Measurements from ENCODE around the gene DDX42.

DNA sequence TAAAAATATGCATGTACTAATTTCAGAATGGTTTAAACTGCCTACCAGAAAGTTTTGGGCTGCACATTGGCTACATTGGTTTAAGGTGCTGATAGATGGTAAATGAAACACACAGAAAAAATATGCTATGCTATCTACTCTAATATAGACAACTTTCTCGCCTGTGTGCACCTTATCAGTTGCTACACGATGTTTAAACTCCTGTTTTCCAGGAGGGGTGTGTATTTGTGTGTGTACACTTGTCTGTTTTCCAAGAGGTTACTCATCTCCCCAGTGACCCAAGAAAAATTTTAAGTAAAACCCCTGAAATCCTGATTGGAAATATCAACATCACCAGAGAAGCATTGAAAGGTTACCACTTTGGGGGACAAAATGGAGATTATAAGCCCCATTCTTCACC is 31.6 kb downstream of the DDX42 start:
- TF ChIP-seq FOSL1 (IDR thresholded peaks at IDR 0.05; ENCODE audit: low read depth) (no peak), SP1 (IDR thresholded peaks at IDR 0.05; ENCODE audit: low read depth) (no peak), EZH2phosphoT487 (IDR thresholded peaks at IDR 0.05; ENCODE audit: borderline replicate concordance) (no peak), TCF7L2 (IDR thresholded peaks at IDR 0.05; ENCODE audit: borderline replicate concordance, extremely low read depth, insufficient read depth, insufficient read length) (no peak), POLR2A (IDR thresholded peaks at IDR 0.05; ENCODE audit: borderline replicate concordance, extremely low read depth, insufficient read depth, insufficient read length) (no peak)
- TF ChIP-seq, protein P1, sequence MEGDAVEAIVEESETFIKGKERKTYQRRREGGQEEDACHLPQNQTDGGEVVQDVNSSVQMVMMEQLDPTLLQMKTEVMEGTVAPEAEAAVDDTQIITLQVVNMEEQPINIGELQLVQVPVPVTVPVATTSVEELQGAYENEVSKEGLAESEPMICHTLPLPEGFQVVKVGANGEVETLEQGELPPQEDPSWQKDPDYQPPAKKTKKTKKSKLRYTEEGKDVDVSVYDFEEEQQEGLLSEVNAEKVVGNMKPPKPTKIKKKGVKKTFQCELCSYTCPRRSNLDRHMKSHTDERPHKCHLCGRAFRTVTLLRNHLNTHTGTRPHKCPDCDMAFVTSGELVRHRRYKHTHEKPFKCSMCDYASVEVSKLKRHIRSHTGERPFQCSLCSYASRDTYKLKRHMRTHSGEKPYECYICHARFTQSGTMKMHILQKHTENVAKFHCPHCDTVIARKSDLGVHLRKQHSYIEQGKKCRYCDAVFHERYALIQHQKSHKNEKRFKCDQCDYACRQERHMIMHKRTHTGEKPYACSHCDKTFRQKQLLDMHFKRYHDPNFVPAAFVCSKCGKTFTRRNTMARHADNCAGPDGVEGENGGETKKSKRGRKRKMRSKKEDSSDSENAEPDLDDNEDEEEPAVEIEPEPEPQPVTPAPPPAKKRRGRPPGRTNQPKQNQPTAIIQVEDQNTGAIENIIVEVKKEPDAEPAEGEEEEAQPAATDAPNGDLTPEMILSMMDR (IDR thresholded peaks at IDR 0.05 in 2 of 3, conservative IDR thresholded peaks at IDR 0.05 in 1 of 3; ENCODE audit: borderline replicate concordance in 1 of 3, insufficient read depth in 1 of 3, low read depth in 2 of 3, low read length in 2 of 3), result no peak
